A549 (cell line): ENCODE results near the gene FAT1. TPM values are rescaled to one million over a fixed set of nuclear protein-coding genes. Genes with fewer than 3 reads are reported as not detected.

ENCODE experiments used
- ATAC-seq, 2 experiments: fragments of 200-7000 bp in 1 of 2; fragments of >200 bp in 1 of 2; cut with Nextera tagmentation in 1 of 2; cut with Tn5 transposase in 1 of 2; 3 replicates each; pipeline versions ENCODE4 v1.8.0 to v1.9.1; 2018 to 2020; ENCODE audit warnings: mild to moderate bottlenecking in 1 of 2, moderate library complexity in 1 of 2
- CTCF ChIA-PET: fragments of 300-600 bp; sonication (Branson Sonifier 250); formaldehyde crosslinking; extraction: SDS; loops from one replicate; lab custom pipeline; 2021; ENCODE audit warnings: antibody characterized with exemption, inconsistent platforms; lab: Yijun Ruan, JAX
- POLR2A ChIA-PET: fragments of 350-600 bp; formaldehyde crosslinking; extraction: SDS; loops from one replicate; lab custom pipeline; 2021; ENCODE audit warnings: antibody characterized with exemption, inconsistent platforms; lab: Yijun Ruan, JAX
- DNase-seq, 2 experiments: peaks; one replicate each; pipeline versions ENCODE4 v3.0.0 to v3.0.0-alpha.2; 2011 to 2016; ENCODE audit warnings: low read depth in 1 of 2, low spot score in 1 of 2
- FAIRE-seq: peaks from 2 replicates; lab custom pipeline; 2011; peaks lifted over from hg19 to GRCh38; lab: Jason Lieb, UNC
- H3K27ac ChIP-seq, 2 experiments: fragments of >200 bp; sonication (Bioruptor Twin); formaldehyde crosslinking; 3 replicates each; pipeline ENCODE4 v1.5.1; 2016 to 2017
- H3K4me1 ChIP-seq: fragments of >200 bp; sonication (Bioruptor Twin); formaldehyde crosslinking; 3 replicates; pipeline ENCODE4 v1.6.1; 2016
- H3K4me2 ChIP-seq: fragments of >200 bp; sonication (Bioruptor Twin); formaldehyde crosslinking; 3 replicates; pipeline ENCODE4 v1.6.1; 2016
- H3K4me3 ChIP-seq: fragments of >200 bp; sonication (Bioruptor Twin); formaldehyde crosslinking; 3 replicates; pipeline ENCODE4 v1.5.1; 2016
- H3K9me3 ChIP-seq: fragments of >200 bp; sonication (Bioruptor Twin); formaldehyde crosslinking; 3 replicates; pipeline ENCODE4 v1.6.1; 2016
- BHLHE40 ChIP-seq: IDR thresholded peaks from 2 replicates; pipeline ENCODE4 v1.6.1; 2012; ENCODE audit warnings: low read depth, low read length, inconsistent platforms
- CBX8 ChIP-seq: fragments of 200-600 bp; sonication (generic); IDR thresholded peaks from 2 replicates; pipeline ENCODE4 v1.6.1; 2016
- CEBPB ChIP-seq, 2 experiments: fragments of >200 bp in 1 of 2; sonication (Bioruptor Twin) in 1 of 2; formaldehyde crosslinking in 1 of 2; IDR thresholded peaks; 2 replicates each; pipeline ENCODE4 v1.6.1; 2012 to 2016
- CTCF ChIP-seq: fragments of >200 bp; sonication (Bioruptor Twin); formaldehyde crosslinking; IDR thresholded peaks from 3 replicates; pipeline ENCODE4 v1.5.1; 2016
- EHF ChIP-seq: fragments of 250-450 bp; sonication (Bioruptor Pico); IDR thresholded peaks from 2 replicates; pipeline ENCODE4 v1.5.0; 2020; ENCODE audit warnings: mild to moderate bottlenecking
- ELK1 ChIP-seq: fragments of 150-350 bp; IDR thresholded peaks from 2 replicates; pipeline ENCODE4 v1.6.1; 2014; ENCODE audit warnings: low read depth, mild to moderate bottlenecking, low read length
- EP300 ChIP-seq, 2 experiments: fragments of >200 bp; sonication (Bioruptor Twin); formaldehyde crosslinking; IDR thresholded peaks; 2 replicates in 1 of 2; 3 replicates in 1 of 2; pipeline ENCODE4 v1.6.1; 2016 to 2017
- FOSL2 ChIP-seq, 2 experiments: fragments of 450-650 bp in 1 of 2; fragments of >200 bp in 1 of 2; sonication (Bioruptor Twin) in 1 of 2; formaldehyde crosslinking; IDR thresholded peaks; 2 replicates each; pipeline versions ENCODE4 v1.5.0 to v1.6.1; 2016 to 2020; ENCODE audit warnings: mild to moderate bottlenecking in 1 of 2, moderate library complexity in 1 of 2
- GATA3 ChIP-seq: IDR thresholded peaks from 2 replicates; pipeline ENCODE4 v1.6.1; 2012; ENCODE audit warnings: borderline replicate concordance
- HDAC2 ChIP-seq: fragments of 200-600 bp; sonication (generic); IDR thresholded peaks from 2 replicates; pipeline ENCODE4 v1.6.1; 2016
- HOXB13 ChIP-seq: fragments of 250-450 bp; sonication (Bioruptor Pico); IDR thresholded peaks from 2 replicates; pipeline ENCODE4 v1.5.0; 2020; ENCODE audit warnings: low read depth, mild to moderate bottlenecking, moderate library complexity
- KDM5A ChIP-seq: fragments of 200-600 bp; sonication (generic); IDR thresholded peaks from 2 replicates; pipeline ENCODE4 v1.6.1; 2016; ENCODE audit warnings: antibody characterized with exemption, mild to moderate bottlenecking
- MAZ ChIP-seq: fragments of 150-350 bp; IDR thresholded peaks from 2 replicates; pipeline ENCODE4 v1.6.1; 2014; ENCODE audit warnings: antibody characterized with exemption, low read depth, low read length, borderline replicate concordance
- MYC ChIP-seq: IDR thresholded peaks from 2 replicates; pipeline ENCODE4 v1.6.1; 2012; ENCODE audit warnings: mild to moderate bottlenecking, inconsistent platforms, low read length, improper control_type of control experiment, borderline replicate concordance
- NFE2L2 ChIP-seq: fragments of 150-350 bp; conservative IDR thresholded peaks from 2 replicates; pipeline ENCODE4 v1.6.1; 2014; ENCODE audit warnings: low read length
- PHF8 ChIP-seq: fragments of 200-600 bp; sonication (generic); IDR thresholded peaks from 2 replicates; pipeline ENCODE4 v1.6.1; 2016; ENCODE audit warnings: low read depth, mild to moderate bottlenecking, antibody characterized with exemption, moderate library complexity, borderline replicate concordance
- POLR2A ChIP-seq: IDR thresholded peaks from 2 replicates; pipeline ENCODE4 v1.6.1; 2012; ENCODE audit warnings: mild to moderate bottlenecking, low read length
- POLR2AphosphoS2 ChIP-seq: conservative IDR thresholded peaks from 2 replicates; pipeline ENCODE4 v1.6.1; 2012; ENCODE audit warnings: low read length, improper control_type of control experiment, inconsistent platforms
- RAD21 ChIP-seq, 2 experiments: fragments of >200 bp in 1 of 2; sonication (Bioruptor Twin) in 1 of 2; formaldehyde crosslinking in 1 of 2; IDR thresholded peaks in 1 of 2; conservative IDR thresholded peaks in 1 of 2; 2 replicates in 1 of 2; 3 replicates in 1 of 2; pipeline ENCODE4 v1.6.1; 2012 to 2018; ENCODE audit warnings: inconsistent platforms in 1 of 2
- RARB ChIP-seq: fragments of 250-450 bp; sonication (Bioruptor Pico); IDR thresholded peaks from 2 replicates; pipeline ENCODE4 v1.8.0; 2021; ENCODE audit warnings: mild to moderate bottlenecking, moderate library complexity
- RFX5 ChIP-seq: fragments of 450-650 bp; IDR thresholded peaks from 2 replicates; pipeline ENCODE4 v1.7.1; 2014; ENCODE audit warnings: antibody characterized with exemption, mild to moderate bottlenecking, moderate library complexity
- SMC3 ChIP-seq: fragments of >200 bp; sonication (Bioruptor Twin); formaldehyde crosslinking; IDR thresholded peaks from 3 replicates; pipeline ENCODE4 v1.6.1; 2018; ENCODE audit warnings: inconsistent platforms
- ZC3H11A ChIP-seq: fragments of 450-650 bp; IDR thresholded peaks from 2 replicates; pipeline ENCODE4 v1.6.1; 2014; ENCODE audit warnings: antibody characterized with exemption, mild to moderate bottlenecking
- WGBS: methylation state at CpG from one replicate; pipeline ENCODE4 v1.1.6; 2017; ENCODE audit errors: missing lambda C conversion rate; 5-methylcytosine and 5-hydroxymethylcytosine counted together
- polyA plus RNA-seq, 4 experiments: library from polyadenylated mRNA; depleted of rRNA in 3 of 4; stranded (reverse); fragments of >200 nt; fragmentation: RNase III in 1 of 4; extraction: RNeasy Plus Mini Kit Qiagen cat#74134 plus additional on column Dnase treatment in 1 of 4; gene quantifications; 2 replicates in 3 of 4; 3 replicates in 1 of 4; pipeline ENCODE4 v1.2.3, GENCODE V29; 2011 to 2017
- TF ChIP-seq, protein P1 (sequence below): fragments of 250-450 bp; sonication (Bioruptor Pico); IDR thresholded peaks from 2 replicates; pipeline ENCODE4 v1.5.0; 2020; ENCODE audit warnings: low read depth, mild to moderate bottlenecking, moderate library complexity
- TF ChIP-seq, protein P2 (sequence below): IDR thresholded peaks from 2 replicates; pipeline ENCODE4 v1.6.1; 2012
- TF ChIP-seq, protein P3 (sequence below): fragments of 250-450 bp; sonication (Bioruptor Pico); IDR thresholded peaks from 2 replicates; pipeline ENCODE4 v1.5.0; 2021; ENCODE audit warnings: mild to moderate bottlenecking, moderate library complexity, borderline replicate concordance
- TF ChIP-seq, protein P4 (sequence below): IDR thresholded peaks from 2 replicates; pipeline ENCODE4 v1.6.1; 2012

The FAT1 gene
- polyA plus RNA-seq, 2 of the 4 experiments (the other 2 are of a cell fraction) = 62.2 to 177 TPM

GRCh38 chr4:186727169-186727976, 3.7 kb upstream of the FAT1 start:
- peaks cover 29% of the 10 kb centered on the region for H3K4me1 ChIP-seq
- no peak for TF ChIP-seq POLR2AphosphoS2
- TF ChIP-seq ZC3H11A = no peak
- TF ChIP-seq MAZ = no peak
- TF ChIP-seq, protein P1, sequence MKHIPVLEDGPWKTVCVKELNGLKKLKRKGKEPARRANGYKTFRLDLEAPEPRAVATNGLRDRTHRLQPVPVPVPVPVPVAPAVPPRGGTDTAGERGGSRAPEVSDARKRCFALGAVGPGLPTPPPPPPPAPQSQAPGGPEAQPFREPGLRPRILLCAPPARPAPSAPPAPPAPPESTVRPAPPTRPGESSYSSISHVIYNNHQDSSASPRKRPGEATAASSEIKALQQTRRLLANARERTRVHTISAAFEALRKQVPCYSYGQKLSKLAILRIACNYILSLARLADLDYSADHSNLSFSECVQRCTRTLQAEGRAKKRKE (CRISPR knock-in tag) = no peak
- no peak for TF ChIP-seq EHF (CRISPR knock-in tag)
- no peak for TF ChIP-seq RARB
- no peak for TF ChIP-seq ELK1
- TF ChIP-seq, protein P2, sequence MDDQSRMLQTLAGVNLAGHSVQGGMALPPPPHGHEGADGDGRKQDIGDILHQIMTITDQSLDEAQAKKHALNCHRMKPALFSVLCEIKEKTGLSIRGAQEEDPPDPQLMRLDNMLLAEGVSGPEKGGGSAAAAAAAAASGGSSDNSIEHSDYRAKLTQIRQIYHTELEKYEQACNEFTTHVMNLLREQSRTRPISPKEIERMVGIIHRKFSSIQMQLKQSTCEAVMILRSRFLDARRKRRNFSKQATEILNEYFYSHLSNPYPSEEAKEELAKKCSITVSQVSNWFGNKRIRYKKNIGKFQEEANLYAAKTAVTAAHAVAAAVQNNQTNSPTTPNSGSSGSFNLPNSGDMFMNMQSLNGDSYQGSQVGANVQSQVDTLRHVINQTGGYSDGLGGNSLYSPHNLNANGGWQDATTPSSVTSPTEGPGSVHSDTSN = no peak
- no peak for TF ChIP-seq HOXB13 (CRISPR knock-in tag)
- no peak for TF ChIP-seq RFX5
- TF ChIP-seq HDAC2 = no peak
- no peak for TF ChIP-seq PHF8
- CTCF ChIA-PET = interaction anchor here (0.6 to 2.3 kb wide), 11 partner anchors 34 to 382 kb away, joined by 3 to 17 read pairs (median 3); no protein-coding TSS in a partner anchor
- H3K4me2 ChIP-seq = peak overlapping the region; percentile 89
- 14% methylated on average over 15 of the region's 15 CpGs for WGBS
- FAIRE-seq (no peak), DNase-seq (peak in 1 of 2 experiments; percentile 47), ATAC-seq (no peak; a peak in 1 of 6 replicates)
- POLR2A ChIA-PET = no interaction called here
- peak overlapping the region; percentile 89 to 100 for H3K27ac ChIP-seq
- no peaks in the 10 kb centered on the region for H3K9me3 ChIP-seq
- peak overlapping the region; percentile 67 for H3K4me3 ChIP-seq

DNA sequence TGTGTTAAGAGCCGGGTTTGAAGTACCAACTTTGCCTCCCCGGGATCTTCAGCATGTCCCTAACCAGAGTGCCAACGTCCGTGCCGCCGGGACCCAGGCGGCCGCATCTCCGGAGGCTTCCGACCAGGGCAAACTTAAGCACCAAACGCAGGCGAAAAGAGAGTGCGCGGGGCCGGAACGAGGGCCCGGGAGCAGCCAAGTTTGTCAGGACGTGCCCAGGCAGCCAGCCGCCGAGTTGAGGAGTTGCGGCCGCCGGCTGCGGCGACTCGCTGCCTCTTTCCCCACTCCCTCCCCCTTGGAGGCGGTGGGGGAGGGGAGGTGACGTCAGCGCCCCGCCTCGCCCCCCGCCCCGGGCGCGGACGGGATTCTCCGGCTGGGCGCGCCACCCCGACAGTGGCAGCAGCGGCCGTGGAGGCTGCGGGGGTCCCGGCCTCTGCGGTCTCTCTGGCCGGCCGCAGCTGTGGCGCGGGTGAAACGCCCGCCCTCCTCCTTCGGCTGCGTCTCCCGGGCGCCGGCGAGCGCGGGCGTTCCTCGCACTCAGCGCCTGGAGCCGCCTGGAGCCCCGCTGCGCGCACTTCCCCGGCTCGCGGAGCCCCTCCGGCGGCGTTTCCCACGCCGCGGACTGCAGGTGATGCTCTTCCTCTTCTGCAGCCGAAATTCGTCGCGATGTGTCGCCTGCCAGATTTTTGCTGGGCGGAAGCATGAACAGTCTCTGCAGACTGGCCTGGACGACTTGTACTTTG, 2.9 kb upstream of the FAT1 start:
- 0% methylated on average over 21 of the region's 82 CpGs for WGBS
- ChIA-PET POLR2A (interaction anchor here (1.2 kb wide), 2 partner anchors 10 to 33 kb away, joined by 3 read pairs; no protein-coding TSS in a partner anchor), CTCF (interaction anchor here (0.6 to 2.3 kb wide), 27 partner anchors 10 to 886 kb away, joined by 3 to 17 read pairs (median 3); no protein-coding TSS in a partner anchor)
- DNase-seq = peak; percentile 53 to 81
- ATAC-seq = peak; percentile 51 to 53
- Histone ChIP-seq H3K4me1 (peaks cover 29% of the 10 kb centered on the region), H3K9me3 (no peaks in the 10 kb centered on the region), H3K27ac (peak overlapping the region; percentile 89 to 100), H3K4me3 (peak overlapping the region; percentile 67), H3K4me2 (peak overlapping the region; percentile 89)
- no peak for FAIRE-seq
- TF ChIP-seq GATA3 = peak; percentile 61; the same call in 1 of the 2 replicates
- peak in 1 of 2 experiments; percentile 23; a peak in 1 of 5 replicates for TF ChIP-seq EP300 (IDR thresholded peaks at IDR 0.05)
- TF ChIP-seq FOSL2 (IDR thresholded peaks at IDR 0.05) = no peak; the same call in 1 of the 2 replicates
- peak; percentile 71 for TF ChIP-seq FOSL2 (CRISPR knock-in tag; IDR thresholded peaks at IDR 0.05)
- 0 out of 2 replicates have a peak, but pooled peaks have one; percentile 22 for TF ChIP-seq KDM5A
- TF ChIP-seq RAD21 (conservative IDR thresholded peaks at IDR 0.05 in 1 of 2, IDR thresholded peaks at IDR 0.05 in 1 of 2) = peak; percentile 15 to 61; a peak in 3 of 5 replicates
- TF ChIP-seq CBX8 = no peak
- peak; percentile 44 for TF ChIP-seq SMC3
- TF ChIP-seq MYC = 0 out of 2 replicates have a peak, but pooled peaks have one; percentile 19
- TF ChIP-seq CTCF = peak; percentile 24; the same call in 2 of the 3 replicates
- TF ChIP-seq POLR2A = peak; percentile 82
- TF ChIP-seq PHF8 = peak; percentile 36; the same call in 1 of the 2 replicates
- TF ChIP-seq NFE2L2 = no peak
- TF ChIP-seq RFX5 = 0 out of 2 replicates have a peak, but pooled peaks have one; percentile 14
- TF ChIP-seq, protein P3, sequence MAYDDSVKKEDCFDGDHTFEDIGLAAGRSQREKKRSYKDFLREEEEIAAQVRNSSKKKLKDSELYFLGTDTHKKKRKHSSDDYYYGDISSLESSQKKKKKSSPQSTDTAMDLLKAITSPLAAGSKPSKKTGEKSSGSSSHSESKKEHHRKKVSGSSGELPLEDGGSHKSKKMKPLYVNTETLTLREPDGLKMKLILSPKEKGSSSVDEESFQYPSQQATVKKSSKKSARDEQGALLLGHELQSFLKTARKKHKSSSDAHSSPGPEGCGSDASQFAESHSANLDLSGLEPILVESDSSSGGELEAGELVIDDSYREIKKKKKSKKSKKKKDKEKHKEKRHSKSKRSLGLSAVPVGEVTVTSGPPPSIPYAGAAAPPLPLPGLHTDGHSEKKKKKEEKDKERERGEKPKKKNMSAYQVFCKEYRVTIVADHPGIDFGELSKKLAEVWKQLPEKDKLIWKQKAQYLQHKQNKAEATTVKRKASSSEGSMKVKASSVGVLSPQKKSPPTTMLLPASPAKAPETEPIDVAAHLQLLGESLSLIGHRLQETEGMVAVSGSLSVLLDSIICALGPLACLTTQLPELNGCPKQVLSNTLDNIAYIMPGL (CRISPR knock-in tag) = no peak
- TF ChIP-seq CEBPB (IDR thresholded peaks at IDR 0.05) = peak in 1 of 2 experiments; percentile 5; a peak in 1 of 4 replicates
- TF ChIP-seq BHLHE40 = no peak
- TF ChIP-seq, protein P4, sequence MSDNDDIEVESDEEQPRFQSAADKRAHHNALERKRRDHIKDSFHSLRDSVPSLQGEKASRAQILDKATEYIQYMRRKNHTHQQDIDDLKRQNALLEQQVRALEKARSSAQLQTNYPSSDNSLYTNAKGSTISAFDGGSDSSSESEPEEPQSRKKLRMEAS = peak; percentile 56; the same call in 1 of the 2 replicates
